DOHH2 (cell line): ENCODE results near the gene GPR149.

Experiments
- H3F3A ChIP-seq: fragments of 200-600 bp; sonication (generic), shearing (Covaris generic); 2 replicates; pipeline ENCODE4 v1.6.0; 2016; ENCODE audit warnings: antibody characterized with exemption, mild to moderate bottlenecking; ENCODE audit not compliant: control insufficient read depth, insufficient read depth
- H3K27ac ChIP-seq: fragments of 200-600 bp; sonication (generic); 2 replicates; pipeline ENCODE4 v1.5.1; 2014; ENCODE audit warnings: low read depth, mild to moderate bottlenecking, low read length, moderate library complexity
- H3K27me3 ChIP-seq: fragments of 200-600 bp; sonication (generic); 2 replicates; pipeline ENCODE4 v1.6.1; 2014; ENCODE audit warnings: mild to moderate bottlenecking, low read length, mixed read lengths; ENCODE audit not compliant: control insufficient read depth
- H3K36me3 ChIP-seq: fragments of 200-600 bp; sonication (generic); 2 replicates; pipeline ENCODE4 v1.6.1; 2014; ENCODE audit warnings: mild to moderate bottlenecking, low read length, moderate library complexity, mixed read lengths; ENCODE audit not compliant: control insufficient read depth
- H3K4me1 ChIP-seq: fragments of 200-600 bp; sonication (generic); 2 replicates; pipeline ENCODE4 v1.6.1; 2014; ENCODE audit warnings: mild to moderate bottlenecking, low read length, mixed read lengths; ENCODE audit not compliant: control insufficient read depth
- H3K4me2 ChIP-seq: fragments of 200-600 bp; sonication (generic); 2 replicates; pipeline ENCODE4 v1.6.0; 2014; ENCODE audit warnings: mild to moderate bottlenecking, low read length, moderate library complexity
- H3K4me3 ChIP-seq: fragments of 200-600 bp; sonication (generic); 2 replicates; pipeline ENCODE4 v1.5.1; 2014; ENCODE audit warnings: mild to moderate bottlenecking, low read length, mixed read lengths
- H3K79me2 ChIP-seq: fragments of 200-600 bp; sonication (generic); 2 replicates; pipeline ENCODE4 v1.6.1; 2014; ENCODE audit warnings: mild to moderate bottlenecking, low read length, mixed read lengths; ENCODE audit not compliant: control insufficient read depth
- H3K9me2 ChIP-seq: fragments of 200-600 bp; sonication (generic); replicated peaks from 2 replicates; pipeline ENCODE4 v1.6.1; 2014; ENCODE audit warnings: mild to moderate bottlenecking, low read length, mixed read lengths; ENCODE audit not compliant: control insufficient read depth
- H3K9me3 ChIP-seq: fragments of 200-600 bp; sonication (generic); 2 replicates; pipeline ENCODE4 v1.6.1; 2014; ENCODE audit warnings: antibody characterized with exemption, low read length, mixed read lengths; ENCODE audit not compliant: control insufficient read depth, insufficient read depth
- H4K20me1 ChIP-seq: fragments of 200-600 bp; sonication (generic); 2 replicates; pipeline ENCODE4 v1.6.0; 2014; ENCODE audit warnings: low read depth, mild to moderate bottlenecking, antibody characterized with exemption, low read length, moderate library complexity; ENCODE audit not compliant: control insufficient read depth, insufficient read depth
- CTCF ChIP-seq: fragments of 200-600 bp; sonication (generic); IDR thresholded peaks from one replicate; pipeline ENCODE4 v1.5.1; 2014; ENCODE audit warnings: antibody characterized with exemption, mild to moderate bottlenecking, low read depth, low read length; ENCODE audit not compliant: poor library complexity, severe bottlenecking
- EZH2phosphoT487 ChIP-seq: fragments of 200-600 bp; sonication (generic); IDR thresholded peaks from 2 replicates; pipeline ENCODE4 v1.6.1; 2017; ENCODE audit warnings: borderline replicate concordance, mild to moderate bottlenecking, antibody characterized with exemption, low read length, moderate library complexity, mixed read lengths

Gene GPR149

GRCh38 chr3:154384479-154384878, 45.5 kb downstream of the GPR149 start:
- Histone ChIP-seq H3K4me3 (no peak overlapping the region), H3K79me2 (no peaks in the 10 kb centered on the region), H3K27me3 (no peaks in the 10 kb centered on the region), H3K4me2 (no peak overlapping the region), H3K27ac (no peak overlapping the region), H3K36me3 (no peaks in the 10 kb centered on the region), H4K20me1 (no peaks in the 10 kb centered on the region), H3K4me1 (no peaks in the 10 kb centered on the region), H3K9me3 (no peaks in the 10 kb centered on the region), H3K9me2 (no peaks in the 10 kb centered on the region), H3F3A (no peaks in the 10 kb centered on the region)
- TF ChIP-seq CTCF (no peak), EZH2phosphoT487 (no peak)

GRCh38 chr3:154378311-154378710, 51.7 kb downstream of the GPR149 start:
- Histone ChIP-seq H3F3A (no peaks in the 10 kb centered on the region), H3K9me2 (no peaks in the 10 kb centered on the region), H3K4me2 (no peak overlapping the region), H4K20me1 (no peaks in the 10 kb centered on the region), H3K27me3 (no peaks in the 10 kb centered on the region; the same call in 1 of the 2 replicates), H3K36me3 (no peaks in the 10 kb centered on the region), H3K4me1 (no peaks in the 10 kb centered on the region), H3K27ac (no peak overlapping the region), H3K79me2 (no peaks in the 10 kb centered on the region), H3K9me3 (no peaks in the 10 kb centered on the region), H3K4me3 (no peak overlapping the region)
- no peak for TF ChIP-seq EZH2phosphoT487
- TF ChIP-seq CTCF = no peak

- no peaks in the 10 kb centered on the region for H4K20me1 ChIP-seq
- no peaks in the 10 kb centered on the region for H3F3A ChIP-seq
- no peaks in the 10 kb centered on the region for H3K79me2 ChIP-seq
- no peaks in the 10 kb centered on the region for H3K36me3 ChIP-seq
- H3K4me1 ChIP-seq = no peaks in the 10 kb centered on the region
- H3K9me2 ChIP-seq = no peaks in the 10 kb centered on the region
- H3K4me3 ChIP-seq = no peak overlapping the region
- H3K9me3 ChIP-seq = no peaks in the 10 kb centered on the region; the same call in 1 of the 2 replicates
- H3K27me3 ChIP-seq = no peaks in the 10 kb centered on the region
- H3K4me2 ChIP-seq = no peak overlapping the region
- TF ChIP-seq CTCF = no peak
- H3K27ac ChIP-seq = no peak overlapping the region
Measured at GRCh38 chr3:154367221-154367620, 62.8 kb downstream of the GPR149 start.

GRCh38 chr3:154364849-154365248, 65.1 kb downstream of the GPR149 start:
- Histone ChIP-seq H3K79me2 (no peaks in the 10 kb centered on the region), H3K4me1 (no peaks in the 10 kb centered on the region), H3K4me2 (no peak overlapping the region), H3K27me3 (no peaks in the 10 kb centered on the region), H3F3A (no peaks in the 10 kb centered on the region), H4K20me1 (no peaks in the 10 kb centered on the region), H3K9me3 (no peaks in the 10 kb centered on the region; the same call in 1 of the 2 replicates), H3K9me2 (no peaks in the 10 kb centered on the region), H3K36me3 (no peaks in the 10 kb centered on the region), H3K4me3 (no peak overlapping the region), H3K27ac (no peak overlapping the region)
- TF ChIP-seq EZH2phosphoT487 = no peak
- no peak for TF ChIP-seq CTCF
